IPS DF 19.7 (cell line): ENCODE measurements around the gene SDK1.

ENCODE experiments used
- DNase-seq: peaks from one replicate; pipeline ENCODE4 v3.0.0-alpha.2; 2013; ENCODE audit warnings: low read depth, low spot score

SDK1 gene

GRCh38 chr7:3283130-3283704, 17.8 kb upstream of the SDK1 start:
- no peak for DNase-seq

GRCh38 chr7:3285652-3286051, 15.4 kb upstream of the SDK1 start:
- no peak for DNase-seq

GRCh38 chr7:3289996-3290395, 11.1 kb upstream of the SDK1 start:
- DNase-seq = no peak

- no peak for DNase-seq
Observed at GRCh38 chr7:3292694-3293093, 8.4 kb upstream of the SDK1 start.

- no peak for DNase-seq
Observed at GRCh38 chr7:3294432-3295100, 6.5 kb upstream of the SDK1 start.

- DNase-seq = no peak
Observed at GRCh38 chr7:3297105-3297819, 3.8 kb upstream of the SDK1 start.

GRCh38 chr7:3300221-3300650, 816 bp upstream of the SDK1 start:
- DNase-seq = no peak

GRCh38 chr7:3301449-3301731, 338 bp downstream of the SDK1 start:
- no peak for DNase-seq

- DNase-seq = no peak
Observed at GRCh38 chr7:3301831-3302618, 973 bp downstream of the SDK1 start.

GRCh38 chr7:3302681-3303320, 1.7 kb downstream of the SDK1 start:
- DNase-seq = no peak

- DNase-seq = no peak
Observed at GRCh38 chr7:3304131-3304530, 3.1 kb downstream of the SDK1 start.

GRCh38 chr7:3307435-3307834, 6.4 kb downstream of the SDK1 start:
- DNase-seq = no peak

- no peak for DNase-seq
Observed at GRCh38 chr7:3309140-3309539, 8.1 kb downstream of the SDK1 start.

GRCh38 chr7:3309956-3310355, 8.9 kb downstream of the SDK1 start:
- DNase-seq = no peak

- no peak for DNase-seq
Observed at GRCh38 chr7:3310884-3311283, 9.8 kb downstream of the SDK1 start.

GRCh38 chr7:3312583-3312982, 11.5 kb downstream of the SDK1 start:
- no peak for DNase-seq

- DNase-seq = no peak
Observed at GRCh38 chr7:3318874-3319273, 17.8 kb downstream of the SDK1 start.

- no peak for DNase-seq
Observed at GRCh38 chr7:3321206-3321605, 20.2 kb downstream of the SDK1 start.

- no peak for DNase-seq
Observed at GRCh38 chr7:3321745-3322144, 20.7 kb downstream of the SDK1 start.

- no peak for DNase-seq
Observed at GRCh38 chr7:3326246-3326645, 25.2 kb downstream of the SDK1 start.

GRCh38 chr7:3327099-3327498, 26.0 kb downstream of the SDK1 start:
- no peak for DNase-seq

GRCh38 chr7:3327655-3328054, 26.6 kb downstream of the SDK1 start:
- DNase-seq = no peak
